ENCODE data around the gene CSPG4. TPM values are rescaled to one million over a fixed set of nuclear protein-coding genes. Genes with fewer than 3 reads are reported as not detected.
A peak's percentile ranks its signal among the peaks of the same experiment; 100 is the strongest.

Gene CSPG4
- total and polyA plus RNA-seq, 2 of the 4 experiments (the other 2 are of a cell fraction) = 12.4 to 28.4 TPM

GRCh38 chr15:75695220-75695619 lies 17.4 kb downstream of the CSPG4 start:
- Histone ChIP-seq H2AK9ac (replicated peaks; ENCODE audit: low read depth, low read length, poor library complexity) (peak overlapping the region; percentile 84), H3K56ac (ENCODE audit: extremely low read depth, insufficient read depth, low read length) (0 out of 2 replicates have a peak overlapping the region, but pooled peaks have one; percentile 3), H3K4me3 (ENCODE audit: insufficient read depth, low read depth, low read length) (no peak overlapping the region), H2BK15ac (ENCODE audit: low read depth, low read length) (peak overlapping the region; percentile 59; the same call in 2 of the 3 replicates), H3K79me1 (ENCODE audit: low read depth in 1 of 2, low read length in 2 of 2) (peaks cover 11 to 63% of the 10 kb centered on the region in 2 experiments), H4K5ac (ENCODE audit: low read depth, low read length) (0 out of 2 replicates have a peak overlapping the region, but pooled peaks have one; percentile 7), H3K4me1 (ENCODE audit: control insufficient read depth, insufficient read depth, low read length) (peaks cover 30% of the 10 kb centered on the region), H3K27me3 (ENCODE audit: control insufficient read depth, insufficient read depth, low read length) (no peaks in the 10 kb centered on the region), H2AFZ (replicated peaks; ENCODE audit: low read length, poor library complexity) (no peak overlapping the region), H3K14ac (replicated peaks; ENCODE audit: low read depth, low read length) (peak overlapping the region; percentile 37; the same call in 1 of the 2 replicates), H4K20me1 (ENCODE audit: insufficient read depth, low read length) (peaks cover 8% of the 10 kb centered on the region; the same call in 1 of the 2 replicates), H3K4me2 (ENCODE audit: low read depth, low read length) (no peak overlapping the region), H3K9me3 (ENCODE audit: control insufficient read depth, insufficient read depth, low read length) (no peaks in the 10 kb centered on the region), H3K27ac (ENCODE audit: insufficient read depth, low read length) (no peak overlapping the region), H3K18ac (ENCODE audit: low read depth, low read length) (no peak overlapping the region), H3K9ac (ENCODE audit: low read depth, low read length) (no peak overlapping the region), H4K8ac (ENCODE audit: low read depth in 2 of 2, low read length in 2 of 2) (peak overlapping the region in 1 of 2 experiments; percentile 56; a peak in 1 of 4 replicates), H2AK5ac (ENCODE audit: low read depth, low read length) (peak overlapping the region; percentile 95), H2BK20ac (ENCODE audit: low read depth, low read length) (peak overlapping the region; percentile 12; the same call in 1 of the 2 replicates), H2BK5ac (ENCODE audit: low read depth, low read length, poor library complexity, severe bottlenecking) (peak overlapping the region; percentile 68), H3K36me3 (ENCODE audit: control insufficient read depth, insufficient read depth, low read length) (peaks cover 2% of the 10 kb centered on the region; the same call in 1 of the 2 replicates), H4K91ac (ENCODE audit: insufficient read depth, low read depth, low read length) (peak overlapping the region; percentile 26), H2BK120ac (ENCODE audit: low read depth, low read length) (peak overlapping the region; percentile 66), H3K4ac (ENCODE audit: low read depth, low read length) (peak overlapping the region; percentile 42), H3K9me1 (ENCODE audit: insufficient read depth, low read length) (peaks cover 6% of the 10 kb centered on the region), H3K23ac (ENCODE audit: low read depth, low read length) (no peak overlapping the region)
- no peak for ATAC-seq (ENCODE audit: low read depth)
- intact Hi-C loops (cut with micrococcal nuclease) = loop anchor here (2.0 kb wide), 2 partner anchors 38 to 108 kb away; no protein-coding TSS in a partner anchor
- POLR2A ChIA-PET (ENCODE audit: unreplicated experiment) = no interaction called here
- WGBS, 2 experiments (ENCODE audit: extremely low coverage in 2 of 2, insufficient read length in 1 of 2) = no CpG with 5 or more reads among the region's 6 CpGs
- in situ Hi-C loops (cut with MboI; ENCODE audit: low sequenced_read_pairs) = no loop called here
- DNase-seq = no peak
- CTCF ChIA-PET = interaction anchor here (1.4 kb wide), 1 partner anchor 102 kb away, joined by 4 read pairs; no protein-coding TSS in a partner anchor
- dilution Hi-C loops (cut with HindIII; ENCODE audit: low sequenced_read_pairs, unreplicated experiment) = no loop called here
- no TSS peak for BruUV-seq (replicated peaks)
- no peak for TF ChIP-seq CHD1 (IDR thresholded peaks at IDR 0.05; ENCODE audit: low read depth, low read length)
- TF ChIP-seq ELK1 (IDR thresholded peaks at IDR 0.05; ENCODE audit: borderline replicate concordance, low read depth, low read length) = no peak
- no peak for TF ChIP-seq RAD21 (IDR thresholded peaks at IDR 0.05; ENCODE audit: low read length)
- no peak for TF ChIP-seq NFE2L2 (IDR thresholded peaks at IDR 0.05; ENCODE audit: low read depth, low read length)
- TF ChIP-seq MAZ (IDR thresholded peaks at IDR 0.05; ENCODE audit: borderline replicate concordance, low read depth, low read length) = no peak
- no peak for TF ChIP-seq SMC3 (IDR thresholded peaks at IDR 0.05; ENCODE audit: low read depth, low read length)
- TF ChIP-seq CEBPB (IDR thresholded peaks at IDR 0.05; ENCODE audit: low read depth, low read length) = no peak
- no peak for TF ChIP-seq MXI1 (IDR thresholded peaks at IDR 0.05; ENCODE audit: borderline replicate concordance, low read depth, low read length)

Measured in IMR-90 (cell line).